Dendritic cell treated with granulocyte-macrophage colony-stimulating factor and Interleukin-4, amounts not matched to agents 40 ng/mL and 50 ng/mL, for 4 days (primary cell): Measurements from ENCODE around the gene VCAN.

Source experiments
- H3K27ac Mint-ChIP-seq: one replicate; pipeline ENCODE4 v1.8.0; 2022; ENCODE audit warnings: mild to moderate bottlenecking, mixed read lengths
- H3K27me3 Mint-ChIP-seq: one replicate; pipeline ENCODE4 v1.8.0; 2022; ENCODE audit warnings: mild to moderate bottlenecking, mixed read lengths
- H3K36me3 Mint-ChIP-seq: one replicate; pipeline ENCODE4 v1.8.0; 2022; ENCODE audit warnings: low read depth, mixed read lengths
- H3K4me1 Mint-ChIP-seq: one replicate; pipeline ENCODE4 v1.8.0; 2022; ENCODE audit warnings: low read depth, mixed read lengths
- H3K4me3 Mint-ChIP-seq: one replicate; pipeline ENCODE4 v1.8.0; 2022; ENCODE audit warnings: mild to moderate bottlenecking, moderate library complexity, mixed read lengths
- H3K9me3 Mint-ChIP-seq: one replicate; pipeline ENCODE4 v1.8.0; 2022; ENCODE audit warnings: mixed read lengths
- intact Hi-C: fragments of 100-400 bp; cut with micrococcal nuclease; formaldehyde crosslinking; loops from one replicate; pipeline ENCODE4 v1.15.0; 2022

VCAN gene

GRCh38 chr5:83540783-83541182, 69.2 kb downstream of the VCAN start:
- no peaks in the 10 kb centered on the region for H3K9me3 Mint-ChIP-seq
- no peaks in the 10 kb centered on the region for H3K27me3 Mint-ChIP-seq
- H3K27ac Mint-ChIP-seq: peak overlapping the region; percentile 90
- intact Hi-C loops: no loop called here
- no peak overlapping the region for H3K4me3 Mint-ChIP-seq
- H3K4me1 Mint-ChIP-seq: peaks cover 42% of the 10 kb centered on the region
- peaks cover 11% of the 10 kb centered on the region for H3K36me3 Mint-ChIP-seq

GRCh38 chr5:83542839-83543238, 71.3 kb downstream of the VCAN start:
- intact Hi-C loops: no loop called here
- Mint-ChIP-seq H3K27ac (no peak overlapping the region), H3K27me3 (no peaks in the 10 kb centered on the region), H3K9me3 (no peaks in the 10 kb centered on the region), H3K36me3 (peaks cover 20% of the 10 kb centered on the region), H3K4me3 (no peak overlapping the region), H3K4me1 (peaks cover 30% of the 10 kb centered on the region)

DNA sequence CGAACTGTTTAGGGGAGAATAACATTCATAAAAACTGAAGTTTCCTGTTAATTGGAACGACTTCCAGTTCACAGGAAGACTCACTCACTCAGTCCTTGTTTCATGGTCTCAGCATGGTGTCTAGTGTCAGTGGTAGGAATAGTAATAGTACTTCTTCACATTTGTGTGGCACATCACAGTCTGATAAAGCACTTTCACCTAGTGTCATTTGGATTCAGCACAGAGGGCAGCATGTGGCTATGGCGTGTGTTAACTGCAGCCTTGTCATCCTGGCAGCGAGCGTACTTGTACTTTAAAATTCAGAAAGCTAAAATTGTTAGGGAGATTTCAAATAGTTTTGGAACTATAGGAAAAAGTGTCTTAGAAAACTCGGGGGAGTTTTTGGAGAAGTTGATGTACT, 72.4 kb downstream of the VCAN start:
- Mint-ChIP-seq H3K27ac (no peak overlapping the region), H3K27me3 (no peaks in the 10 kb centered on the region), H3K36me3 (peaks cover 15% of the 10 kb centered on the region), H3K4me3 (no peak overlapping the region), H3K9me3 (no peaks in the 10 kb centered on the region), H3K4me1 (peaks cover 20% of the 10 kb centered on the region)
- intact Hi-C loops: no loop called here

DNA sequence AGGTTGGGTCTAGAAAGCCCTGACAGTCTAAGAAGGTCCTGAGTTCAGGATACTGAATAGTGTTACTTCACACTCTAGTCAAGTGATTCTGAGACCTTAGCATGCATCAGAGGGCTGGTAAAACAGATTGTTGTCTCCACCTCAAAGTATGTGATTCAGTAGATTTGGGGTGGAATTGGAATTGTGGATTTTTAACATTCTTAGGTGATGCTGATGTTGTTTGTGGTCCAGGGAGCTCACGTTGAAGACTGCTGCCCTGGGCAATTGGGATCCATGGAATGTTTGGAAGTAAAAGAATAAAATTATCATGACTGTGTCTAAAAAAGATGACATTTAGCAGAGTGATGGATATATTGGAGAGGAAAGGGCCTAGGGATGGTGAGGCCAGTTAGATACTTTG, 75.6 kb downstream of the VCAN start:
- Mint-ChIP-seq H3K36me3 (peaks cover 20% of the 10 kb centered on the region), H3K27ac (no peak overlapping the region), H3K27me3 (no peaks in the 10 kb centered on the region), H3K4me3 (no peak overlapping the region), H3K4me1 (no peaks in the 10 kb centered on the region), H3K9me3 (no peaks in the 10 kb centered on the region)
- intact Hi-C loops: no loop called here

GRCh38 chr5:83547889-83548288, 76.3 kb downstream of the VCAN start:
- Mint-ChIP-seq H3K9me3 (no peaks in the 10 kb centered on the region), H3K36me3 (peaks cover 20% of the 10 kb centered on the region), H3K27ac (no peak overlapping the region), H3K27me3 (no peaks in the 10 kb centered on the region), H3K4me3 (no peak overlapping the region), H3K4me1 (no peaks in the 10 kb centered on the region)
- intact Hi-C loops: no loop called here

DNA sequence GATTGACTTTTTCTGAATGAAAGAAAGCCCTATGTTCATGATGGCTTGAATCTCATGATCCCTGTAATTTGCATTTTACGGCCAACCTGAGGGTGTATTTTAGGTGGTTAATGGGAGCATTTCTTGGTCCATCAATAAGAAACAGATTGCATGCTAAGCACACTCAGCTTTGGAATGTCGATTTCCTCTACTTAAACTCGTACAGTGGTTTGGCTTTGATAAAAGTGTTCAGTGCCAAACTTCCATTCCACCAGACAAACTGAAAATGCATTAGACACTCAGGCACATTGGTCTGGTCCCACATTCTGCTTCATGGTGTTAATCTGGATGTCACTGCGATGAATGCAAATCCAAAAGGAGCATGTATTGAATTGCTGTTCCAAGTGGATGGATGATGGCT, 77.0 kb downstream of the VCAN start:
- H3K27ac Mint-ChIP-seq: no peak overlapping the region
- H3K4me3 Mint-ChIP-seq: no peak overlapping the region
- no peaks in the 10 kb centered on the region for H3K4me1 Mint-ChIP-seq
- no peaks in the 10 kb centered on the region for H3K9me3 Mint-ChIP-seq
- intact Hi-C loops: no loop called here
- no peaks in the 10 kb centered on the region for H3K27me3 Mint-ChIP-seq
- peaks cover 20% of the 10 kb centered on the region for H3K36me3 Mint-ChIP-seq

DNA sequence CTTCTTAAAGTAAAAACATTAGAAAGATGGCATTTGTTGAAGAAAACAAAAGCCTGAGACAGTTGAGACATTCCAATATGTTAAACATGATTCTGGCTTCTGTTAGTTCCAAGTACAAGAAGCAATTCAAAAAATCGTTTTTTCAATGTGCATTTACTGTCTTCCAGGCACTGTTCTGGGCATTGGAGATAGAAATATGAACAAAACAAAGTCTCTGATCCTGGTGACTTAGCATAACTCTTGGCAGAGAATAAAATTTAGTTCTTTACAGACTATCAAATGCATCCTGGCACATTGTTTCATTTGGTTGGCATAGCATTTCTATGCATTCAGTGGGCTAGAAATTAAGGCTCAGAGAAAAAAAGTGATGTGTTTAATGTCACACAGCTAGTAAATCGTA, 77.5 kb downstream of the VCAN start:
- intact Hi-C loops: no loop called here
- no peak overlapping the region for H3K4me3 Mint-ChIP-seq
- no peaks in the 10 kb centered on the region for H3K9me3 Mint-ChIP-seq
- no peaks in the 10 kb centered on the region for H3K27me3 Mint-ChIP-seq
- H3K4me1 Mint-ChIP-seq: no peaks in the 10 kb centered on the region
- no peak overlapping the region for H3K27ac Mint-ChIP-seq
- peaks cover 20% of the 10 kb centered on the region for H3K36me3 Mint-ChIP-seq

GRCh38 chr5:83549674-83550073, 78.1 kb downstream of the VCAN start:
- Mint-ChIP-seq H3K36me3 (peaks cover 20% of the 10 kb centered on the region), H3K4me3 (no peak overlapping the region), H3K9me3 (no peaks in the 10 kb centered on the region), H3K27ac (no peak overlapping the region), H3K4me1 (no peaks in the 10 kb centered on the region), H3K27me3 (no peaks in the 10 kb centered on the region)
- intact Hi-C loops: no loop called here

GRCh38 chr5:83551821-83552220, 80.3 kb downstream of the VCAN start:
- Mint-ChIP-seq H3K9me3 (no peaks in the 10 kb centered on the region), H3K4me3 (no peak overlapping the region), H3K36me3 (peaks cover 21% of the 10 kb centered on the region), H3K4me1 (no peaks in the 10 kb centered on the region), H3K27me3 (no peaks in the 10 kb centered on the region), H3K27ac (no peak overlapping the region)
- intact Hi-C loops: no loop called here

- Mint-ChIP-seq H3K27me3 (no peaks in the 10 kb centered on the region), H3K4me1 (no peaks in the 10 kb centered on the region), H3K27ac (no peak overlapping the region), H3K36me3 (peaks cover 21% of the 10 kb centered on the region), H3K9me3 (no peaks in the 10 kb centered on the region), H3K4me3 (no peak overlapping the region)
- intact Hi-C loops: no loop called here
These were observed 80.7 kb downstream of the VCAN start for GRCh38 chr5:83552275-83552674.

DNA sequence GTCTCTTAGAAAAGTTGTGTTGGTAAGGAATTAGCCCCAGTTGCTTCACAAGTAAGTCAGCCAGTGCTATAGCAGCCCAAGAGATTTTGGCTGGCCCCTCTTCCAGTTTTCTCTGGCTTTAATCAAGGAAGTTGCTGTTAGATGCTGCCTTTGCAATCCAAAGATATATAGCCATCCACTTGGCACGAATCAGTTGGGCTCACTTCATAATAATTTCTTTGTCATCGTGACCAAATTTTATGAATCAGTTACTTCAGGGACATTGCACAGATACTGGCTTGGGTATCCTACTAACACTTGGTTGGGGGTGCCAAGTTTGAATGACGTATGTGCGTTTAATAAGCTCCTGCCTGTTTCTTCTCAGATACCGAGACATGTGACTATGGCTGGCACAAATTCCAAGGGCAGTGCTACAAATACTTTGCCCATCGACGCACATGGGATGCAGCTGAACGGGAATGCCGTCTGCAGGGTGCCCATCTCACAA, 81.5 kb downstream of the VCAN start:
- Mint-ChIP-seq H3K4me3 (no peak overlapping the region), H3K27ac (no peak overlapping the region), H3K27me3 (no peaks in the 10 kb centered on the region), H3K36me3 (peaks cover 22% of the 10 kb centered on the region), H3K4me1 (no peaks in the 10 kb centered on the region), H3K9me3 (no peaks in the 10 kb centered on the region)
- intact Hi-C loops: no loop called here

DNA sequence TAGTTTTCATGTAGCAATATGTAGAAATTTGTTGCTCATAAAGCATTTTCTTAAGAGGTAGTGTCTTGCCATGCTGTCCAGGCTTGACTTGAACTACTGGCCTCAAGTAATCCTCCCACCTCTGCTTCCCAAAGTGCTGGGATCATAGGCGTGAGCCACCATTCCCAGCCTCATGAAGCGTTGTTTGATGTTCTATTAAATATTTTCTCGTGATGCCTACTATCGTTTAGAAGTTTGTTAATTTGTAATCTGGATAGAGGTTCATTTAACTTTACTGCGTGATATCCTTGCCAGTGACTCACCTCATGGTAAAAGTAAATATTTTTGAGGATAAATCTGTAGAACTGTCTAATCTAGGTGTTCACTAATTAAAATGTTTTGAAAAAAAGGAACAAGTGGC, 82.6 kb downstream of the VCAN start:
- Mint-ChIP-seq H3K9me3 (no peaks in the 10 kb centered on the region), H3K4me1 (no peaks in the 10 kb centered on the region), H3K4me3 (no peak overlapping the region), H3K36me3 (peaks cover 25% of the 10 kb centered on the region), H3K27ac (no peak overlapping the region), H3K27me3 (no peaks in the 10 kb centered on the region)
- intact Hi-C loops: no loop called here

DNA sequence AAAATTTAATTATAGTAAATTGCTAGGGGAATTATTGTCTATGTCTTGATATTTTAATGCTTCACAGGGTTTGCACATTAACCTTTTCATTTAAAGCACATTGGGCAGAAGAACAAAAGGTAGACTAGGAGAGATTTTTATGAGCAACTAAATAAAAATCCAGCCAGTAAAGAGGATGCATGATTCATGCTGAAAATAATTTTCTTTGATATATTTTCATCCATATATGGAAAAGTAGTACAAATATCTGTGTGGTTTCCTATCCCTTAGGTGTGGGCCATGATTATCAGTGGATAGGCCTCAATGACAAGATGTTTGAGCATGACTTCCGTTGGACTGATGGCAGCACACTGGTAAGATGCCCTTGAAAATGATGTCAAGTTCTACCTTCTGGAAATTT, 83.1 kb downstream of the VCAN start:
- Mint-ChIP-seq H3K4me3 (no peak overlapping the region), H3K4me1 (no peaks in the 10 kb centered on the region), H3K36me3 (peaks cover 31% of the 10 kb centered on the region), H3K9me3 (no peaks in the 10 kb centered on the region), H3K27ac (no peak overlapping the region), H3K27me3 (no peaks in the 10 kb centered on the region)
- intact Hi-C loops: no loop called here

DNA sequence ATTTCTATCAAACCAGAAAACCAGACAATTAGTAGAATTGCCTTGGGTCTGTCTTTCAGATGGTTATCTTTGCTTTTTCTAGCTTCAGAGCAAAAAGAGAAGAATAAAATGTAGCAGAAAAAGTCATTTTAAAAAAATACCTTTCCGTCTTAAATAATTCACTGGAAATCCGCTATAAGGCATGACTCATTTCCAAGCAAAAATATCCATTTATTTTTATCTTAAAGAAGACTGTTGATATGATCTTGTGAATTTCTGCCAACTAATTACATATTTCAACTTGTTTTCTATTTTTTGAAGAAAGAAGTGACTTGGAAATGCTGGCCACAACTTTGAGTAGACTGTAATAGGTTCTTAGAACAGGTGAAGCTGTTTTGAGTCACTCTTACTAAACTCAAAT, 83.7 kb downstream of the VCAN start:
- no peaks in the 10 kb centered on the region for H3K27me3 Mint-ChIP-seq
- H3K9me3 Mint-ChIP-seq: no peaks in the 10 kb centered on the region
- intact Hi-C loops: no loop called here
- peaks cover 31% of the 10 kb centered on the region for H3K36me3 Mint-ChIP-seq
- H3K4me3 Mint-ChIP-seq: no peak overlapping the region
- H3K4me1 Mint-ChIP-seq: no peaks in the 10 kb centered on the region
- H3K27ac Mint-ChIP-seq: no peak overlapping the region

- intact Hi-C loops: no loop called here
- Mint-ChIP-seq H3K27ac (no peak overlapping the region), H3K4me3 (no peak overlapping the region), H3K36me3 (peaks cover 40% of the 10 kb centered on the region), H3K9me3 (no peaks in the 10 kb centered on the region), H3K4me1 (no peaks in the 10 kb centered on the region), H3K27me3 (no peaks in the 10 kb centered on the region)
These were observed 84.6 kb downstream of the VCAN start for GRCh38 chr5:83556190-83556589.
